Naive thymus-derived CD8-positive, alpha-beta T cell (primary cell): ENCODE measurements around the gene SNRPA. TPM values are rescaled to one million over a fixed set of nuclear protein-coding genes. Genes with fewer than 3 reads are reported as not detected.

Experiments
- ATAC-seq, 2 donors: fragments of 150-1000 bp; cut with Tn5 transposase in 1 of 2; sonication (Bioruptor Pico), chemical (Tn5 transposase) in 1 of 2; 1 replicate in 1 of 2; 2 replicates in 1 of 2; pipeline ENCODE4 v1.10.0; 2021; ENCODE audit warnings: mild to moderate bottlenecking in 2 of 2, moderate library complexity in 2 of 2
- POLR2A ChIA-PET: fragments of 350-600 bp; sonication (Branson Sonifier 250); formaldehyde crosslinking; loops from one replicate; lab custom pipeline; 2021; ENCODE audit warnings: antibody characterized with exemption; lab: Charles Lee
- DNase-seq, 10 donors: peaks; one replicate each; pipeline versions ENCODE4 v3.0.0 to v3.0.0-alpha.2; 2020 to 2022
- H3K27ac Mint-ChIP-seq, 10 donors: one replicate each; pipeline ENCODE4 v1.8.0; 2020 to 2022; ENCODE audit warnings: mild to moderate bottlenecking in 10 of 10, mixed read lengths in 10 of 10, moderate library complexity in 4 of 10, inconsistent platforms in 1 of 10
- H3K27me3 Mint-ChIP-seq, 5 donors: one replicate each; pipeline ENCODE4 v1.8.0; 2021 to 2022; ENCODE audit warnings: mixed read lengths in 5 of 5
- H3K36me3 Mint-ChIP-seq, 3 donors: one replicate each; pipeline ENCODE4 v1.8.0; 2020 to 2022; ENCODE audit warnings: mixed read lengths in 3 of 3, mild to moderate bottlenecking in 2 of 3, inconsistent platforms in 1 of 3
- H3K4me1 Mint-ChIP-seq, 4 donors: one replicate each; pipeline ENCODE4 v1.8.0; 2021 to 2022; ENCODE audit warnings: mixed read lengths in 4 of 4
- H3K4me3 Mint-ChIP-seq, 10 donors: one replicate each; pipeline ENCODE4 v1.8.0; 2020 to 2022; ENCODE audit warnings: mild to moderate bottlenecking in 10 of 10, mixed read lengths in 10 of 10, moderate library complexity in 6 of 10, inconsistent platforms in 1 of 10
- H3K9me3 Mint-ChIP-seq, 9 donors: one replicate each; pipeline ENCODE4 v1.8.0; 2020 to 2022; ENCODE audit warnings: mixed read lengths in 9 of 9, mild to moderate bottlenecking in 3 of 9, inconsistent platforms in 1 of 9, moderate library complexity in 1 of 9
- polyA plus RNA-seq, 3 donors: library from polyadenylated mRNA; unstranded; fragments of 300-500 nt; fragmentation: Illumina TruSeq; gene quantifications; one replicate each; pipeline ENCODE4 v1.2.3, GENCODE V29; 2021
- total RNA-seq, 8 experiments: library from RNA in 2 of 8; stranded (reverse) in 2 of 8; gene quantifications; one replicate each; pipeline ENCODE4 v1.2.3 and lab custom pipeline; 2021 to 2026

Gene SNRPA
- total RNA-seq (10 to 100 TPM; 64.1 to 68.2 TPM), polyA plus RNA-seq (10 to 100 TPM; 45.9 to 62.3 (median 60.4) TPM), total RNA-seq (lab: John Stamatoyannopoulos, UW) (32.7 to 100 (median 42.4) reads per million in 6 experiments)

GRCh38 chr19:40750874-40751537, at the start of gene SNRPA:
TSS of gene SNRPA (plus strand) at chr19:40751203. CDS start at chr19:40751409, 206 bp downstream.
- DNase-seq (peak; percentile 86 to 100 (median 95)), ATAC-seq (peak; percentile 72 to 76)
- Mint-ChIP-seq H3K27ac (peak within 1 kb of the TSS; percentile 88 to 99 (median 99)), H3K36me3 (peaks cover 3 to 22% (median 8%) of the 10 kb centered on the region in 3 donors), H3K4me3 (peak within 1 kb of the TSS; percentile 91 to 100 (median 99)), H3K27me3 (no peaks in the 10 kb centered on the region), H3K4me1 (peaks cover 28 to 59% (median 55%) of the 10 kb centered on the region in 4 donors), H3K9me3 (no peaks in the 10 kb centered on the region)
- POLR2A ChIA-PET: interaction anchor here (0.6 to 4.7 kb wide), 23 partner anchors 9 to 701 kb away, joined by 3 to 115 read pairs (median 4); partner anchors contain the start of genes COQ8B, EGLN2, HNRNPUL1 and ITPKC

GRCh38 chr19:40701758-40702157, 49.2 kb upstream of the SNRPA start:
- POLR2A ChIA-PET: interaction anchor here (1.1 kb wide), 1 partner anchor 11 kb away, joined by 3 read pairs; the partner anchor contains the start of gene NUMBL
- Mint-ChIP-seq H3K9me3 (no peaks in the 10 kb centered on the region), H3K4me1 (peaks cover 0 to 1% (median 0%) of the 10 kb centered on the region in 4 donors), H3K4me3 (no peak overlapping the region), H3K27me3 (no peaks in the 10 kb centered on the region), H3K27ac (no peak overlapping the region), H3K36me3 (peaks cover 0 to 53% (median 23%) of the 10 kb centered on the region in 3 donors)
- ATAC-seq (no peak), DNase-seq (no peak)

GRCh38 chr19:40702337-40703012, 48.5 kb upstream of the SNRPA start:
- Mint-ChIP-seq H3K27me3 (no peaks in the 10 kb centered on the region), H3K36me3 (peaks cover 0 to 56% (median 23%) of the 10 kb centered on the region in 3 donors), H3K27ac (peak overlapping the region in 4 of 10 donors; percentile 1 to 74 (median 20)), H3K9me3 (no peaks in the 10 kb centered on the region), H3K4me3 (no peak overlapping the region), H3K4me1 (peaks cover 0 to 2% (median under 1%) of the 10 kb centered on the region in 4 donors)
- no peak for ATAC-seq
- DNase-seq: no peak
- POLR2A ChIA-PET: interaction anchor here (1.1 kb wide), 1 partner anchor 12 kb away, joined by 3 read pairs; the partner anchor contains the start of gene NUMBL

- DNase-seq (no peak), ATAC-seq (no peak)
- Mint-ChIP-seq H3K36me3 (peaks cover 0 to 60% (median 24%) of the 10 kb centered on the region in 3 donors), H3K4me1 (peaks cover 0 to 4% (median under 1%) of the 10 kb centered on the region in 4 donors), H3K27ac (peak overlapping the region in 4 of 10 donors; percentile 1 to 86 (median 40)), H3K4me3 (no peak overlapping the region), H3K9me3 (no peaks in the 10 kb centered on the region), H3K27me3 (no peaks in the 10 kb centered on the region)
- POLR2A ChIA-PET: interaction anchor here (1.1 kb wide), 1 partner anchor 12 kb away, joined by 3 read pairs; the partner anchor contains the start of gene NUMBL
Measured at GRCh38 chr19:40703029-40703755, 47.8 kb upstream of the SNRPA start.

- ATAC-seq: no peak
- H3K27ac Mint-ChIP-seq: no peak overlapping the region
- H3K9me3 Mint-ChIP-seq: no peaks in the 10 kb centered on the region
- no peak overlapping the region for H3K4me3 Mint-ChIP-seq
- peaks cover 0 to 74% (median 30%) of the 10 kb centered on the region in 3 donors for H3K36me3 Mint-ChIP-seq
- POLR2A ChIA-PET: interaction anchor here (0.7 kb wide), 1 partner anchor 50 kb away, joined by 4 read pairs; no protein-coding TSS in a partner anchor
- no peaks in the 10 kb centered on the region for H3K27me3 Mint-ChIP-seq
- H3K4me1 Mint-ChIP-seq: peaks cover 1 to 4% (median 3%) of the 10 kb centered on the region in 4 donors
- DNase-seq: no peak
Measured at GRCh38 chr19:40704491-40705361, 46.3 kb upstream of the SNRPA start.

- ATAC-seq: no peak
- Mint-ChIP-seq H3K4me3 (no peak overlapping the region), H3K9me3 (no peaks in the 10 kb centered on the region), H3K27ac (no peak overlapping the region), H3K27me3 (no peaks in the 10 kb centered on the region), H3K4me1 (peaks cover 1 to 4% (median 3%) of the 10 kb centered on the region in 4 donors), H3K36me3 (peaks cover 0 to 78% (median 30%) of the 10 kb centered on the region in 3 donors)
- POLR2A ChIA-PET: no interaction called here
- no peak for DNase-seq
Measured at GRCh38 chr19:40705362-40705651, 45.7 kb upstream of the SNRPA start.

- peaks cover 0 to 78% (median 32%) of the 10 kb centered on the region in 3 donors for H3K36me3 Mint-ChIP-seq
- H3K4me3 Mint-ChIP-seq: no peak overlapping the region
- no peaks in the 10 kb centered on the region for H3K27me3 Mint-ChIP-seq
- POLR2A ChIA-PET: interaction anchor here (0.5 kb wide), 1 partner anchor 708 kb away, joined by 4 read pairs; no protein-coding TSS in a partner anchor
- H3K9me3 Mint-ChIP-seq: no peaks in the 10 kb centered on the region
- DNase-seq (no peak), ATAC-seq (no peak)
- peaks cover 3 to 7% (median 5%) of the 10 kb centered on the region in 4 donors for H3K4me1 Mint-ChIP-seq
- H3K27ac Mint-ChIP-seq: no peak overlapping the region
Measured at GRCh38 chr19:40705950-40706619, 44.9 kb upstream of the SNRPA start.

GRCh38 chr19:40707615-40708014, 43.4 kb upstream of the SNRPA start:
- H3K4me1 Mint-ChIP-seq: peaks cover 4 to 14% (median 8%) of the 10 kb centered on the region in 4 donors
- no peak overlapping the region for H3K4me3 Mint-ChIP-seq
- peaks cover 4 to 82% (median 30%) of the 10 kb centered on the region in 3 donors for H3K36me3 Mint-ChIP-seq
- no peaks in the 10 kb centered on the region for H3K27me3 Mint-ChIP-seq
- POLR2A ChIA-PET: interaction anchor here (1.4 kb wide), 1 partner anchor 10 kb away, joined by 4 read pairs; the partner anchor contains the start of genes COQ8B and ITPKC
- no peaks in the 10 kb centered on the region for H3K9me3 Mint-ChIP-seq
- peak overlapping the region in 1 of 10 donors; percentile 17 for H3K27ac Mint-ChIP-seq
- DNase-seq (no peak), ATAC-seq (no peak)

- H3K27me3 Mint-ChIP-seq: no peaks in the 10 kb centered on the region
- ATAC-seq (no peak), DNase-seq (no peak)
- peaks cover 4 to 73% (median 19%) of the 10 kb centered on the region in 3 donors for H3K36me3 Mint-ChIP-seq
- POLR2A ChIA-PET: no interaction called here
- no peak overlapping the region for H3K4me3 Mint-ChIP-seq
- H3K4me1 Mint-ChIP-seq: peaks cover 12 to 25% (median 19%) of the 10 kb centered on the region in 4 donors
- H3K27ac Mint-ChIP-seq: peak overlapping the region in 1 of 10 donors; percentile 38
- no peaks in the 10 kb centered on the region for H3K9me3 Mint-ChIP-seq
Measured at GRCh38 chr19:40709817-40710216, 41.2 kb upstream of the SNRPA start.

- Mint-ChIP-seq H3K9me3 (no peaks in the 10 kb centered on the region), H3K27me3 (no peaks in the 10 kb centered on the region), H3K27ac (peak overlapping the region; percentile 79 to 100 (median 96)), H3K36me3 (peaks cover 4 to 38% (median 11%) of the 10 kb centered on the region in 3 donors), H3K4me3 (peak overlapping the region; percentile 55 to 91 (median 82)), H3K4me1 (peaks cover 27 to 58% (median 48%) of the 10 kb centered on the region in 4 donors)
- DNase-seq (no peak), ATAC-seq (no peak)
- POLR2A ChIA-PET: interaction anchor here (0.5 to 1.7 kb wide), 7 partner anchors 17 to 1329 kb away, joined by 3 to 6 read pairs (median 4); partner anchors contain the start of gene EGLN2
Measured at GRCh38 chr19:40713939-40714338, 37.1 kb upstream of the SNRPA start.
